ES-I3 (cell line): ENCODE data around the gene SDHAF1.
A peak's percentile ranks its signal among the peaks of the same experiment; 100 is the strongest.

ENCODE experiments used
- H3K36me3 ChIP-seq: 2 replicates; pipeline ENCODE4 v1.6.1; 2013; ENCODE audit warnings: mild to moderate bottlenecking, low read length, control low read depth, moderate library complexity; ENCODE audit not compliant: insufficient read depth
- H3K4me1 ChIP-seq: 2 replicates; pipeline ENCODE4 v1.6.1; 2013; ENCODE audit warnings: mild to moderate bottlenecking, control low read depth, low read length; ENCODE audit not compliant: insufficient read depth
- H3K9ac ChIP-seq: 2 replicates; pipeline ENCODE4 v1.6.1; 2013; ENCODE audit warnings: low read depth, mild to moderate bottlenecking, low read length, moderate library complexity
- H3K9me3 ChIP-seq: 2 replicates; pipeline ENCODE4 v1.6.1; 2013; ENCODE audit warnings: mild to moderate bottlenecking, low read length, moderate library complexity; ENCODE audit not compliant: control insufficient read depth, insufficient read depth

Gene SDHAF1

DNA sequence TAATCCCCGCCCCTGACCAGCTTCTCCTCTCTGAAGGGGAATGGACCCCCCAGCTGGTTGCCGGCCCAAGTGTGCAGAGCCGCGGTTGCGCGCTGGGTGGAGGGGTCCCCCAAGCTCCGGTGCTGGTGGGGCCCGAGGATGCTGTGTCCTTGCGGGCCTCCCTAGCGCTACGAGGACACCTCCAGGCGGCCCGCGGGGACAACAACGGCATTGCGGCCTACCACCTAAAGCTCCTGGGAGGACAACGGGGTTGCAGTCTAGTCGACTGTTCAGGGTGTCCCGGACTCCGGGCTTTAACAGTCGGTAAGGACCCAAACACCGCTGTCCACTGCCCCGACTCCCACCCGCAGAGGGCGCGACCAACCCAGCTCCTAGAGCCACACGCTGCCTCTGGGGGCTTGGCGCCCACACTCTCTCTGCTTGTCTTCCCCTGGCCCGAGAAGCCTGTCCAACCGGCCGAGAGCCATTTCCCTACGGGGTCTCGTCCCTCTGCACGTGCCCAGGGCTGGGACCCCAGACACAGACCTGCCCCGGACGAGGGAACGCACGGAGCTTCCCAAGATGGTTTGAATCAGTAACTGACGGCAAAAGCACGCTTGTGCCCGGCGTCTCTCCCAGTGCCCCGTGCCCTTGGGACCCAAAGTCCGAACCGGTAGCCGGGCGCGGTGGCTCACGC, 927 bp upstream of the SDHAF1 start:
- H3K4me1 ChIP-seq, result no peaks in the 10 kb centered on the region
- no peaks in the 10 kb centered on the region for H3K9me3 ChIP-seq
- no peaks in the 10 kb centered on the region for H3K36me3 ChIP-seq
- H3K9ac ChIP-seq, result peak overlapping the region; percentile 5; the same call in 1 of the 2 replicates

DNA sequence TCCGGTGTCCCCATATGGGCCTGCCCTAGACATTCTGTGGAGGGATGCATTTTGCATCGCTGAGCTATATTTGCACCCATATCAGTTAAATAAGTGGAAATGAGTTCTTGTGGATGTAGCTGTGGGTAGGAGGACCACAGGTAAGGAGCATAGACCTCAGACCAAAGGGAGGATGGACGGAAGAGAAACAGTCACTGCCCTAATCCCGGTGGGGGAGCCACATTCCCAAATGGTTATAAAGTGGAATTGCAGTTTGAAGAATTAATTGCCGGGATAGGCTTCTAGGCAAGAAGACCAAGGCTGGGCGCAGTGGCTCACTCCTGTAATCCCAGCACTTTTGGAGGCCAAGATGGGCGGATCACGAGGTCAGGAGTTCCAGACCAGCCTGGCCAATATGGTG, 1.8 kb downstream of the SDHAF1 start:
- no peaks in the 10 kb centered on the region for H3K4me1 ChIP-seq
- no peaks in the 10 kb centered on the region for H3K9me3 ChIP-seq
- H3K9ac ChIP-seq, result no peak overlapping the region
- no peaks in the 10 kb centered on the region for H3K36me3 ChIP-seq

- Histone ChIP-seq H3K4me1 (no peaks in the 10 kb centered on the region), H3K9ac (no peak overlapping the region), H3K36me3 (no peaks in the 10 kb centered on the region), H3K9me3 (no peaks in the 10 kb centered on the region)
Observed at GRCh38 chr19:36001605-36002004, 6.6 kb downstream of the SDHAF1 start.

GRCh38 chr19:36003284-36003683, 8.3 kb downstream of the SDHAF1 start:
- Histone ChIP-seq H3K9ac (no peak overlapping the region), H3K4me1 (no peaks in the 10 kb centered on the region; the same call in 1 of the 2 replicates), H3K9me3 (no peaks in the 10 kb centered on the region), H3K36me3 (no peaks in the 10 kb centered on the region)

- no peak overlapping the region for H3K9ac ChIP-seq
- H3K36me3 ChIP-seq, result no peaks in the 10 kb centered on the region
- no peaks in the 10 kb centered on the region for H3K9me3 ChIP-seq
- no peaks in the 10 kb centered on the region; the same call in 1 of the 2 replicates for H3K4me1 ChIP-seq
Observed at GRCh38 chr19:36006955-36007354, 12.0 kb downstream of the SDHAF1 start.

GRCh38 chr19:36008336-36008978, 13.5 kb downstream of the SDHAF1 start, which contains the start of gene SYNE4:
SYNE4 (minus strand) TSS chr19:36008813; CDS start chr19:36008681, 132 bp downstream.
- no peaks in the 10 kb centered on the region for H3K36me3 ChIP-seq
- no peaks in the 10 kb centered on the region for H3K9me3 ChIP-seq
- no peaks in the 10 kb centered on the region; the same call in 1 of the 2 replicates for H3K4me1 ChIP-seq
- peak within 1 kb of the TSS; percentile 71 for H3K9ac ChIP-seq

GRCh38 chr19:36009220-36009619, 14.2 kb downstream of the SDHAF1 start:
- peak overlapping the region; percentile 71; the same call in 1 of the 2 replicates for H3K9ac ChIP-seq
- H3K9me3 ChIP-seq, result no peaks in the 10 kb centered on the region
- no peaks in the 10 kb centered on the region for H3K36me3 ChIP-seq
- H3K4me1 ChIP-seq, result no peaks in the 10 kb centered on the region; the same call in 1 of the 2 replicates

- Histone ChIP-seq H3K9me3 (no peaks in the 10 kb centered on the region), H3K36me3 (no peaks in the 10 kb centered on the region), H3K9ac (peak overlapping the region; percentile 71; the same call in 1 of the 2 replicates), H3K4me1 (no peaks in the 10 kb centered on the region; the same call in 1 of the 2 replicates)
Observed at GRCh38 chr19:36009633-36010379, 14.8 kb downstream of the SDHAF1 start.

DNA sequence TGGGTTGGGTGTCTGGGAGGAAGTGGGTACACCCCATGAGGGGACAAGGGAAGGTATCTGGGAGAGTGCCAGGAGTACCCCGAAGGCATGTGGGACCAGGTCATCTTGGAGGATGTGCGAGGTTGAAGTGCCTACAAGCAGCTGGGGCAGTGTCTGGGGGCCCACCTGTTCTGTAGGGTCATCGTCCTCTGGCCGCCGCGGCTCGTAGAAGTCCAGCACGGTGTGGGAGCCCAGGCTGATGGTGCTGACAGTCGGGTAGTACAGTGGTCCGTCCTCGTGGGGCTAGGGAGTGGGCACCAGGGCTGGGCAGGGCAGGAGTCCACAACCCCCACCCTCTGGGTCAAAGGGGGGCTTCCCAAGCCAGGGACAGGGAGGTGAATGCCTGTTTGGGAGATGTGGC, 15.4 kb downstream of the SDHAF1 start:
- no peaks in the 10 kb centered on the region for H3K9me3 ChIP-seq
- H3K4me1 ChIP-seq, result no peaks in the 10 kb centered on the region; the same call in 1 of the 2 replicates
- H3K9ac ChIP-seq, result no peak overlapping the region
- no peaks in the 10 kb centered on the region for H3K36me3 ChIP-seq

GRCh38 chr19:36013280-36014011, 18.5 kb downstream of the SDHAF1 start:
- Histone ChIP-seq H3K9ac (peak overlapping the region; percentile 88), H3K9me3 (no peaks in the 10 kb centered on the region), H3K36me3 (no peaks in the 10 kb centered on the region), H3K4me1 (no peaks in the 10 kb centered on the region)

GRCh38 chr19:36014012-36014924, 19.3 kb downstream of the SDHAF1 start, which contains the start of gene ALKBH6:
ALKBH6 (minus strand) TSS chr19:36014213; CDS start chr19:36013397, 816 bp downstream.
- Histone ChIP-seq H3K9me3 (no peaks in the 10 kb centered on the region), H3K36me3 (no peaks in the 10 kb centered on the region), H3K4me1 (no peaks in the 10 kb centered on the region), H3K9ac (peak within 1 kb of the TSS; percentile 88)

- H3K4me1 ChIP-seq, result no peaks in the 10 kb centered on the region
- H3K9me3 ChIP-seq, result no peaks in the 10 kb centered on the region
- no peak overlapping the region for H3K9ac ChIP-seq
- H3K36me3 ChIP-seq, result no peaks in the 10 kb centered on the region
Observed at GRCh38 chr19:36019061-36019670, 24.2 kb downstream of the SDHAF1 start.

DNA sequence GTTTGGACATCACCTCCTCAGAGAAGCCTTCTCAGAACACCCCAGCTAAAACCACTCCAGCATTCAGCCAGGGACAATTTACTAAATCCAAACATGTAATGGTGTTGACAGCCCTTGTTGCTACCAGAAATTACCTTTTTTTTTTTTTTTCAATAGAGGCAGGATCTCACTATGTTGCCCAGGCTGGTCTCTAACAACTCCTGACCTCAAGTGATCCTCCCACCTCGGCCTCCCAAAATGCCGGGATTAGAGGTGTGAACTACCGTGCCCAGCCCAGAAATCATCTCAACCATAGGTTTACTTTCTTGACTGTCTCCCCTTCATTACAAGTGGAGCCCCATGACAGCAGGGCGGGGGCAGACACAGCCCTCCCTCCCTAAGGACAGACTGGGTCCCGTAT, 28.4 kb downstream of the SDHAF1 start:
- Histone ChIP-seq H3K9me3 (no peaks in the 10 kb centered on the region), H3K36me3 (no peaks in the 10 kb centered on the region), H3K9ac (no peak overlapping the region), H3K4me1 (no peaks in the 10 kb centered on the region)
